HepG2 (cell line): Measurements from ENCODE around the gene KXD1. TPM values are rescaled to one million over a fixed set of nuclear protein-coding genes. Genes with fewer than 3 reads are reported as not detected.
A peak's percentile ranks its signal among the peaks of the same experiment; 100 is the strongest.

Experiments
- ATAC-seq: fragments of 200-7000 bp; cut with Tn5 transposase; 3 replicates; pipeline ENCODE4 v1.9.1; 2020; ENCODE audit warnings: mild to moderate bottlenecking, moderate library complexity
- BruUV-seq: library from RNA; stranded (reverse); fragments of 400-500 nt; replicated peaks from 2 replicates; lab custom pipeline; 2021; lab: Mats Ljungman, UMichigan
- CTCF ChIA-PET: fragments of 300-600 bp; formaldehyde crosslinking; extraction: SDS; loops from one replicate; lab custom pipeline; 2021; ENCODE audit warnings: low total read pairs, inconsistent platforms, low intra/inter-chr PET ratio; lab: Yijun Ruan, JAX
- POLR2A ChIA-PET: fragments of 350-600 bp; sonication (Branson Sonifier 250); formaldehyde crosslinking; loops from one replicate; lab custom pipeline; 2020; ENCODE audit warnings: antibody characterized with exemption, inconsistent platforms; lab: Yijun Ruan, JAX
- DNase-seq: peaks from one replicate; pipeline ENCODE4 v3.0.0-alpha.2; 2015; ENCODE audit warnings: low spot score
- FAIRE-seq: peaks from 3 replicates; lab custom pipeline; 2011; peaks lifted over from hg19 to GRCh38; lab: Jason Lieb, UNC
- H2AFZ ChIP-seq: one replicate; pipeline ENCODE4 v1.6.1; 2011; ENCODE audit warnings: low read length, inconsistent platforms
- H3K27ac ChIP-seq: fragments of 300-600 bp; 3 replicates; pipeline ENCODE4 v1.8.0; 2011; ENCODE audit warnings: mixed run types, mild to moderate bottlenecking, mixed read lengths, low read length, inconsistent platforms; ENCODE audit not compliant: insufficient read depth; ENCODE audit errors: extremely low read length
- H3K27me3 ChIP-seq, 2 experiments: fragments of 200-600 bp in 1 of 2; 2 replicates in 1 of 2; 3 replicates in 1 of 2; pipeline versions ENCODE4 v1.6.0 to v1.8.0; 2011; ENCODE audit warnings: low read length in 2 of 2, mild to moderate bottlenecking in 2 of 2, moderate library complexity in 2 of 2, inconsistent platforms in 1 of 2; ENCODE audit not compliant: insufficient read depth in 2 of 2, control insufficient read depth in 1 of 2
- H3K36me3 ChIP-seq, 2 experiments: fragments of 200-600 bp in 1 of 2; replicated peaks in 1 of 2; 2 replicates in 1 of 2; 3 replicates in 1 of 2; pipeline versions ENCODE4 v1.5.1 to v1.8.0; 2011; ENCODE audit warnings: low read length in 2 of 2, inconsistent platforms in 1 of 2; ENCODE audit not compliant: insufficient read depth in 2 of 2, control insufficient read depth in 1 of 2
- H3K4me1 ChIP-seq: 2 replicates; pipeline ENCODE4 v1.5.1; 2012; ENCODE audit warnings: low read length, inconsistent platforms; ENCODE audit not compliant: insufficient read depth
- H3K4me2 ChIP-seq: 2 replicates; pipeline ENCODE4 v1.6.0; 2011; ENCODE audit warnings: low read depth, low read length, inconsistent platforms
- H3K4me3 ChIP-seq, 3 experiments: fragments of 200-600 bp in 1 of 3; sonication (generic), shearing (Covaris generic) in 1 of 3; replicated peaks in 1 of 3; 2 replicates each; pipeline ENCODE4 v1.5.1; 2011 to 2016; ENCODE audit warnings: low read length in 3 of 3, inconsistent platforms in 2 of 3, low read depth in 2 of 3, mild to moderate bottlenecking in 2 of 3, control low read depth in 1 of 3, mixed read lengths in 1 of 3; ENCODE audit not compliant: insufficient read depth in 1 of 3
- H3K79me2 ChIP-seq: one replicate; pipeline ENCODE4 v1.6.1; 2011; ENCODE audit warnings: low read length, inconsistent platforms; ENCODE audit not compliant: insufficient read depth
- H3K9ac ChIP-seq: 2 replicates; pipeline ENCODE4 v1.6.0; 2011; ENCODE audit warnings: mild to moderate bottlenecking, low read depth, low read length, inconsistent platforms; ENCODE audit not compliant: insufficient read depth
- H3K9me3 ChIP-seq: 2 replicates; pipeline ENCODE4 v1.5.1; 2012; ENCODE audit warnings: mild to moderate bottlenecking, low read length
- H4K20me1 ChIP-seq: 2 replicates; pipeline ENCODE4 v1.6.0; 2011; ENCODE audit warnings: inconsistent platforms, mild to moderate bottlenecking, low read length, moderate library complexity; ENCODE audit not compliant: insufficient read depth
- CCDC6 ChIP-seq: sonication (generic); formaldehyde crosslinking; IDR thresholded peaks from 2 replicates; pipeline ENCODE4 v1.8.1; 2022; ENCODE audit warnings: mild to moderate bottlenecking, missing genetic modification reagents, moderate library complexity
- FOXJ3 ChIP-seq: sonication (generic); formaldehyde crosslinking; IDR thresholded peaks from 2 replicates; pipeline ENCODE4 v1.4.0; 2020; ENCODE audit warnings: missing genetic modification reagents, mild to moderate bottlenecking, borderline replicate concordance
- KDM4B ChIP-seq: sonication (generic); formaldehyde crosslinking; IDR thresholded peaks from 2 replicates; pipeline ENCODE4 v1.4.0; 2020; ENCODE audit warnings: missing genetic modification reagents
- NPAS2 ChIP-seq: sonication (generic); formaldehyde crosslinking; IDR thresholded peaks from 2 replicates; pipeline ENCODE4 v1.8.0; 2022; ENCODE audit warnings: mild to moderate bottlenecking, missing genetic modification reagents, borderline replicate concordance
- PHF21A ChIP-seq: sonication (generic); formaldehyde crosslinking; IDR thresholded peaks from 2 replicates; pipeline ENCODE4 v1.5.0; 2020; ENCODE audit warnings: mild to moderate bottlenecking, missing genetic modification reagents
- POLR2A ChIP-seq, 2 experiments: IDR thresholded peaks; 2 replicates each; pipeline ENCODE4 v1.6.1; 2011; ENCODE audit warnings: low read depth in 2 of 2, low read length in 2 of 2, mild to moderate bottlenecking in 1 of 2, moderate library complexity in 1 of 2; ENCODE audit not compliant: insufficient read depth in 1 of 2
- RAD21 ChIP-seq: fragments of 450-650 bp; formaldehyde crosslinking; IDR thresholded peaks from 2 replicates; pipeline ENCODE4 v1.5.0; 2020; ENCODE audit warnings: mild to moderate bottlenecking
- RBFOX2 ChIP-seq: fragments of 200-400 bp; formaldehyde crosslinking; IDR thresholded peaks from 2 replicates; pipeline ENCODE4 v1.6.1; 2017; ENCODE audit warnings: low read depth, mild to moderate bottlenecking, low read length
- SAP130 ChIP-seq: IDR thresholded peaks from 2 replicates; pipeline ENCODE4 v1.6.1; 2016; ENCODE audit warnings: low read depth
- SMYD3 ChIP-seq: sonication (generic); formaldehyde crosslinking; IDR thresholded peaks from 2 replicates; pipeline ENCODE4 v1.8.1; 2023; ENCODE audit warnings: mild to moderate bottlenecking, missing genetic modification reagents
- TMF1 ChIP-seq: sonication (generic); formaldehyde crosslinking; IDR thresholded peaks from 2 replicates; pipeline ENCODE4 v1.8.1; 2022; ENCODE audit warnings: low read depth, missing genetic modification reagents
- ZBTB7B ChIP-seq: sonication (generic); formaldehyde crosslinking; IDR thresholded peaks from 2 replicates; pipeline ENCODE4 v1.4.0; 2020; ENCODE audit warnings: missing genetic modification reagents
- ZFP82 ChIP-seq: sonication (generic); formaldehyde crosslinking; IDR thresholded peaks from 2 replicates; pipeline ENCODE4 v1.5.1; 2020; ENCODE audit warnings: mild to moderate bottlenecking, missing genetic modification reagents, borderline replicate concordance
- ZFP90 ChIP-seq: sonication (generic); formaldehyde crosslinking; IDR thresholded peaks from 2 replicates; pipeline ENCODE4 v1.8.0; 2022; ENCODE audit warnings: missing genetic modification reagents, mild to moderate bottlenecking, inconsistent platforms, borderline replicate concordance
- ZFX ChIP-seq: sonication (generic); formaldehyde crosslinking; IDR thresholded peaks from 2 replicates; pipeline ENCODE4 v1.4.0; 2020; ENCODE audit warnings: mild to moderate bottlenecking, low read depth, missing genetic modification reagents, moderate library complexity
- ZNF12 ChIP-seq: sonication (generic); formaldehyde crosslinking; IDR thresholded peaks from 2 replicates; pipeline ENCODE4 v1.5.0; 2020; ENCODE audit warnings: missing genetic modification reagents
- ZNF160 ChIP-seq: sonication (generic); formaldehyde crosslinking; IDR thresholded peaks from 2 replicates; pipeline ENCODE4 v1.8.0; 2022; ENCODE audit warnings: mild to moderate bottlenecking, inconsistent platforms, missing genetic modification reagents
- ZNF605 ChIP-seq: sonication (generic); formaldehyde crosslinking; IDR thresholded peaks from 2 replicates; pipeline ENCODE4 v1.8.0; 2022; ENCODE audit warnings: mild to moderate bottlenecking, missing genetic modification reagents
- WGBS: methylation state at CpG from one replicate; pipeline ENCODE4 v1.1.6; 2017; ENCODE audit warnings: low lambda C conversion rate; 5-methylcytosine and 5-hydroxymethylcytosine counted together
- in situ Hi-C: cut with HindIII; loops from 2 replicates; pipeline ENCODE4 v1.10.0; 2017; ENCODE audit warnings: low pct_unique_long_range_greater_than_20kb; ENCODE audit not compliant: extremely low pct_ligation_motif_present
- intact Hi-C: fragments of 100-400 bp; cut with micrococcal nuclease; formaldehyde crosslinking; loops from one replicate; pipeline ENCODE4 v1.10.0; 2022; ENCODE audit not compliant: unreplicated experiment
- polyA plus RNA-seq, 8 experiments: library from polyadenylated mRNA; depleted of rRNA in 3 of 8; stranded (reverse) in 7 of 8; unstranded in 1 of 8; fragments of >200 nt; fragmentation: Illumina TruSeq in 4 of 8; extraction: Trizol in 4 of 8; gene quantifications; 2 replicates each; pipeline versions ENCODE4 v1.2.1 to v1.2.3, GENCODE V29; 2011 to 2016; ENCODE audit warnings: low read depth in 4 of 8, missing spikeins in 1 of 8, mixed read lengths in 1 of 8; ENCODE audit not compliant: insufficient read depth in 1 of 8
- total RNA-seq, 5 experiments: library from RNA; depleted of rRNA; stranded (reverse); fragments of >200 nt; fragmentation: Illumina TruSeq; extraction: Trizol; gene quantifications; 2 replicates each; pipeline ENCODE4 v1.2.3, GENCODE V29; 2016; ENCODE audit warnings: low read depth in 1 of 5
- TF ChIP-seq, protein P1 (sequence below): sonication (generic); formaldehyde crosslinking; IDR thresholded peaks from 2 replicates; pipeline ENCODE4 v1.8.1; 2023; ENCODE audit warnings: mild to moderate bottlenecking, moderate library complexity, missing genetic modification reagents
- TF ChIP-seq, protein P2 (sequence below): sonication (generic); formaldehyde crosslinking; IDR thresholded peaks from 2 replicates; pipeline ENCODE4 v1.4.0; 2020; ENCODE audit warnings: mild to moderate bottlenecking, low read depth, missing genetic modification reagents
- TF ChIP-seq, protein P3 (sequence below): conservative IDR thresholded peaks from 2 replicates; pipeline ENCODE4 v1.6.1; 2018; ENCODE audit warnings: missing genetic modification reagents
- TF ChIP-seq, protein P4 (sequence below): sonication (generic); formaldehyde crosslinking; IDR thresholded peaks from 2 replicates; pipeline ENCODE4 v1.4.0; 2020; ENCODE audit warnings: missing genetic modification reagents, borderline replicate concordance

The KXD1 gene
- total and polyA plus RNA-seq, 2 of the 13 experiments (the other 11 are each of a cell fraction or from before 2014, with no cell fraction given) = 44.6 to 143 TPM

DNA sequence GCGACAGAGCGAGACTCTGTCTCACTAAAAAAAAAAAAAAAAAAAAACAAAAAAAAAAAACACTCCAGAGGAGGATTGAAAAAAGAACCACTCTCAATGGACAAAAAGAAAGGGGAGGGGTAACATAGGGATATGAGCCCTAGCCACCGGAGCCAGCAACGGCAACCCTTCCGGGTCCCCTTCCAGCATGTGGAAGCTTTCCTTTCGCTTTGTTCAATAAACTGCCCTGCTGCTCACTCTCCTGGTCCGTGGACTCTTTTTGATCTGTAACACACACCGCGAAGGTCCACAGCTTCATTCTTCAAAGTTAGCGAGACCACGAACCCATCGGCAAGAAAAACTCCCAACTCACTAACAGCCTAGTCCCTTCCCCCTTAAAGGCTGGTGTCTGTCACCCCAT lies 29.9 kb downstream of the KXD1 start:
- POLR2A ChIA-PET = interaction anchor here (0.7 to 3.2 kb wide), 20 partner anchors 9 to 253 kb away, joined by 3 to 74 read pairs (median 6); partner anchors contain the start of genes ELL, KXD1, SSBP4 and UBA52
- peak overlapping the region; percentile 96 for H3K4me2 ChIP-seq
- TF ChIP-seq POLR2A (IDR thresholded peaks at IDR 0.05; ENCODE audit: insufficient read depth in 1 of 2, low read depth in 2 of 2, low read length in 2 of 2) = 0 out of 4 replicates have a peak, but pooled peaks of 1 of the 2 experiments have one; percentile 47
- no peak for TF ChIP-seq KDM4B
- TF ChIP-seq, protein P1, sequence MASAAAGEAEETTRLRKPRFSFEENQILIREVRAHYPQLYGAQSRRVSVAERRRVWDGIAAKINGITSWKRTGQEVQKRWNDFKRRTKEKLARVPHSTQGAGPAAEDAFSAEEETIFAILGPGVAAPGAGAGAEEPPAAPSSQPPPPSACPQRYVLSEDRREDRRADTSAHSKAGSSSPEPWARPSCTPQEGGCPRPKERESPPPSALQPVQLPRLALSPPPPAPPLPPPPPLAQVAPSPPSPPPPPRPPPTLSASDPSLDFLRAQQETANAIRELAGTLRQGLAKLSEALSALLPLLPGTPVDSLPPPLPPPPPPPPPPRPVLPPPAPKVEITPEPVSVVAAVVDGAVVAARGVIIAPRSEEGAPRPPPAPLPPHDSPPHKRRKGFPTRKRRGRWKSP (CRISPR knock-in tag) = peak; percentile 53; the same call in 1 of the 2 replicates
- 0 out of 2 replicates have a peak, but pooled peaks have one; percentile 33 for TF ChIP-seq RBFOX2
- TF ChIP-seq ZFX (CRISPR knock-in tag) = 0 out of 2 replicates have a peak, but pooled peaks have one; percentile 28
- no peak for TF ChIP-seq SMYD3 (CRISPR knock-in tag)
- no peak for TF ChIP-seq TMF1 (CRISPR knock-in tag)
- TF ChIP-seq FOXJ3 (CRISPR knock-in tag) = no peak
- no peak for TF ChIP-seq SAP130 (CRISPR knock-in tag)
- no peak for TF ChIP-seq RAD21 (CRISPR knock-in tag)
- 0 out of 2 replicates have a peak, but pooled peaks have one; percentile 4 for TF ChIP-seq ZFP82 (CRISPR knock-in tag)
- 0 out of 2 replicates have a peak, but pooled peaks have one; percentile 43 for TF ChIP-seq ZFP90 (CRISPR knock-in tag)
- TF ChIP-seq ZBTB7B (CRISPR knock-in tag) = 0 out of 2 replicates have a peak, but pooled peaks have one; percentile 13
- TF ChIP-seq, protein P2, sequence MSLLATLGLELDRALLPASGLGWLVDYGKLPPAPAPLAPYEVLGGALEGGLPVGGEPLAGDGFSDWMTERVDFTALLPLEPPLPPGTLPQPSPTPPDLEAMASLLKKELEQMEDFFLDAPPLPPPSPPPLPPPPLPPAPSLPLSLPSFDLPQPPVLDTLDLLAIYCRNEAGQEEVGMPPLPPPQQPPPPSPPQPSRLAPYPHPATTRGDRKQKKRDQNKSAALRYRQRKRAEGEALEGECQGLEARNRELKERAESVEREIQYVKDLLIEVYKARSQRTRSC (CRISPR knock-in tag) = no peak
- 0 out of 2 replicates have a peak, but pooled peaks have one; percentile 34 for TF ChIP-seq PHF21A
- TF ChIP-seq, protein P3, sequence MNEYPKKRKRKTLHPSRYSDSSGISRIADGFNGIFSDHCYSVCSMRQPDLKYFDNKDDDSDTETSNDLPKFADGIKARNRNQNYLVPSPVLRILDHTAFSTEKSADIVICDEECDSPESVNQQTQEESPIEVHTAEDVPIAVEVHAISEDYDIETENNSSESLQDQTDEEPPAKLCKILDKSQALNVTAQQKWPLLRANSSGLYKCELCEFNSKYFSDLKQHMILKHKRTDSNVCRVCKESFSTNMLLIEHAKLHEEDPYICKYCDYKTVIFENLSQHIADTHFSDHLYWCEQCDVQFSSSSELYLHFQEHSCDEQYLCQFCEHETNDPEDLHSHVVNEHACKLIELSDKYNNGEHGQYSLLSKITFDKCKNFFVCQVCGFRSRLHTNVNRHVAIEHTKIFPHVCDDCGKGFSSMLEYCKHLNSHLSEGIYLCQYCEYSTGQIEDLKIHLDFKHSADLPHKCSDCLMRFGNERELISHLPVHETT = no peak
- no peak for TF ChIP-seq NPAS2 (CRISPR knock-in tag)
- TF ChIP-seq ZNF160 (CRISPR knock-in tag) = no peak
- TF ChIP-seq CCDC6 (CRISPR knock-in tag) = no peak
- no peak for TF ChIP-seq ZNF605 (CRISPR knock-in tag)
- TF ChIP-seq ZNF12 (CRISPR knock-in tag) = no peak
- TF ChIP-seq, protein P4, sequence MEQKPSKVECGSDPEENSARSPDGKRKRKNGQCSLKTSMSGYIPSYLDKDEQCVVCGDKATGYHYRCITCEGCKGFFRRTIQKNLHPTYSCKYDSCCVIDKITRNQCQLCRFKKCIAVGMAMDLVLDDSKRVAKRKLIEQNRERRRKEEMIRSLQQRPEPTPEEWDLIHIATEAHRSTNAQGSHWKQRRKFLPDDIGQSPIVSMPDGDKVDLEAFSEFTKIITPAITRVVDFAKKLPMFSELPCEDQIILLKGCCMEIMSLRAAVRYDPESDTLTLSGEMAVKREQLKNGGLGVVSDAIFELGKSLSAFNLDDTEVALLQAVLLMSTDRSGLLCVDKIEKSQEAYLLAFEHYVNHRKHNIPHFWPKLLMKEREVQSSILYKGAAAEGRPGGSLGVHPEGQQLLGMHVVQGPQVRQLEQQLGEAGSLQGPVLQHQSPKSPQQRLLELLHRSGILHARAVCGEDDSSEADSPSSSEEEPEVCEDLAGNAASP (CRISPR knock-in tag) = no peak

More for the DNA sequence above, 29.9 kb downstream of the KXD1 start:
- no peaks in the 10 kb centered on the region for H3K36me3 ChIP-seq
- H3K4me3 ChIP-seq = peak overlapping the region; percentile 59 to 85 (median 68)
- no peaks in the 10 kb centered on the region for H3K79me2 ChIP-seq
- no peaks in the 10 kb centered on the region for H3K9me3 ChIP-seq
- peak; percentile 5 for ATAC-seq
- H3K9ac ChIP-seq = peak overlapping the region; percentile 75
- peaks cover 33% of the 10 kb centered on the region for H3K4me1 ChIP-seq
- H2AFZ ChIP-seq = no peak overlapping the region
- peak overlapping the region; percentile 92 for H3K27ac ChIP-seq
- peaks cover 0 to 2% of the 10 kb centered on the region in 2 experiments; a peak in 1 of 5 replicates for H3K27me3 ChIP-seq
- no peak for FAIRE-seq
- intact Hi-C loops (no loop called here), in situ Hi-C loops (no loop called here)
- CTCF ChIA-PET = interaction anchor here (1.2 kb wide), 1 partner anchor 118 kb away, joined by 3 read pairs; no protein-coding TSS in a partner anchor
- H4K20me1 ChIP-seq = no peaks in the 10 kb centered on the region
- 7% methylated on average over 12 of the region's 12 CpGs for WGBS
- DNase-seq = peak; percentile 43
- BruUV-seq = no TSS peak
